OCI-LY7 (cell line): Measurements from ENCODE around the gene CCDC152.

ENCODE experiments used
- EZH2phosphoT487 ChIP-seq: fragments of 200-600 bp; sonication (generic); IDR thresholded peaks from 2 replicates; pipeline ENCODE4 v1.6.1; 2018; ENCODE audit warnings: low read depth, borderline replicate concordance, mild to moderate bottlenecking, mixed run types, antibody characterized with exemption, low read length, moderate library complexity, mixed read lengths
- TF ChIP-seq, protein P1 (sequence below): fragments of 200-600 bp; sonication (generic); conservative IDR thresholded peaks from 2 replicates; pipeline ENCODE4 v1.5.1; 2014; ENCODE audit warnings: mild to moderate bottlenecking, antibody characterized with exemption, low read length, moderate library complexity, mixed read lengths

DNA sequence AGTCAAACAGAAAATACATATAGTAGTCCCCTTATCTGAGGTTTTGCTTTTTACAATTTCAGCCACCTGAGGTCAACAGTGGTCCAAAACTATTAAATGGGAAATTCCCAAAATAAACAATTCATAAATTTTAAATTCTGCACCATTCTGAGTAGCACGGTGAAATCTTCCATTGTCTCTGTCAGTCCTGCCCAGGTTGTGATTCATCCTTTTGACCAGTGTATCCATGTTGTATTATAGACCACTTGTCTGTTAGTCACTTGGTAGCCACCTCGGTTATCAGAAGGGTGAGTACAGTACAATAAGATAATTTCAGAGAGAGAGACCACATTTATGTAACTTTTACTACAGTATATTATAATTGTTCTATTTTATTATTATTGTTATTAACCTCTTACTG is 2.8 kb downstream of the CCDC152 start:
- TF ChIP-seq, protein P1, sequence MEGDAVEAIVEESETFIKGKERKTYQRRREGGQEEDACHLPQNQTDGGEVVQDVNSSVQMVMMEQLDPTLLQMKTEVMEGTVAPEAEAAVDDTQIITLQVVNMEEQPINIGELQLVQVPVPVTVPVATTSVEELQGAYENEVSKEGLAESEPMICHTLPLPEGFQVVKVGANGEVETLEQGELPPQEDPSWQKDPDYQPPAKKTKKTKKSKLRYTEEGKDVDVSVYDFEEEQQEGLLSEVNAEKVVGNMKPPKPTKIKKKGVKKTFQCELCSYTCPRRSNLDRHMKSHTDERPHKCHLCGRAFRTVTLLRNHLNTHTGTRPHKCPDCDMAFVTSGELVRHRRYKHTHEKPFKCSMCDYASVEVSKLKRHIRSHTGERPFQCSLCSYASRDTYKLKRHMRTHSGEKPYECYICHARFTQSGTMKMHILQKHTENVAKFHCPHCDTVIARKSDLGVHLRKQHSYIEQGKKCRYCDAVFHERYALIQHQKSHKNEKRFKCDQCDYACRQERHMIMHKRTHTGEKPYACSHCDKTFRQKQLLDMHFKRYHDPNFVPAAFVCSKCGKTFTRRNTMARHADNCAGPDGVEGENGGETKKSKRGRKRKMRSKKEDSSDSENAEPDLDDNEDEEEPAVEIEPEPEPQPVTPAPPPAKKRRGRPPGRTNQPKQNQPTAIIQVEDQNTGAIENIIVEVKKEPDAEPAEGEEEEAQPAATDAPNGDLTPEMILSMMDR, result no peak
- TF ChIP-seq EZH2phosphoT487, result no peak
